ENCODE measurements around the gene FBXW8. TPM values are rescaled to one million over a fixed set of nuclear protein-coding genes. Genes with fewer than 3 reads are reported as not detected.

Gene FBXW8
- total RNA-seq, 8 experiments from 2014 or later = 8.1 to 18.7 (median 12.2) TPM

DNA sequence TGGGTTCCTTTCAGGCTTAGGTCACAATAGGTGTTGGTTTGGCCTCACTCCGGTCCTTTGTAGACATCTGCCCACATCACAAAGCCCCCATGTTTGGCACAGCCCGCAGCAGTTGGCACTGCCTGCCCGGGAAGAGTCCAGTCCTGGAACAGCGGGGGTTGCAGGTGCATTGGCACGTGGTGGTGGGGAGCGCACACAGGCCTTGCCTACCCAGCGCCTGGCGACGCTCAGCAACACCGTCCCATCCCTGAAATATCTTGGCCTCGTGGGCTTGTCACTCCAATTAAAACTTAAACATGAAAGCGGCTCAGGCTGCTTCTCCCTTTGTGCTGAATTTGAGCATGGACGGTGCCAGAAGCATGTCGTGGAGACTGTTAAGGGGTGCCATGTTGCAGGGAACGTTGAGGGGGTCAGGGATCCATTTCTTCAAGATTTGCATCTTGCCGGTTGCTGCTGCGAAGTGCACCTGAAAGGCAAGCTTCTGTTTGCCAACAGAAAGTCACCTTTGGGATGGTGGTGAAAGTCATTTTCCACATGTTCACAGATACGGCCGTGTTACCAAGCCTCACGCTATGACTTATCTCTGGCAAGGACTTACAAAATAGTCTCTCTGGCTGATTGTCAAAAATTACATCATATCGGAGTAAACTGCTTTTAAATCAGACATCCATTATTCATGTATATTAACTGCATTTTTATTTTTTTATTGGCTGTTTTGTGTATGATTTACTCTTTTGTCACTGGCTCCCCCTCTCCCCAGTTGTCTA lies 91.5 kb downstream of the FBXW8 start:
- no peak overlapping the region for H3K27ac ChIP-seq
- peak in 2 of 8 experiments; percentile 16 to 44 for ATAC-seq (replicated peaks in 6 of 8)
- 53 to 100% (median 86%) methylated on average over 1 to 10 of the region's 21 CpGs for WGBS, 10 experiments
- no peak overlapping the region for H3K4me3 ChIP-seq
- no peaks in the 10 kb centered on the region for H3K4me1 ChIP-seq (replicated peaks in 1 of 2)
- in situ Hi-C loops (cut with MboI; ENCODE audit: low pct_unique_long_range_greater_than_20kb in 2 of 9, low sequenced_read_pairs in 9 of 9, unreplicated experiment in 9 of 9) = no loop called here

DNA sequence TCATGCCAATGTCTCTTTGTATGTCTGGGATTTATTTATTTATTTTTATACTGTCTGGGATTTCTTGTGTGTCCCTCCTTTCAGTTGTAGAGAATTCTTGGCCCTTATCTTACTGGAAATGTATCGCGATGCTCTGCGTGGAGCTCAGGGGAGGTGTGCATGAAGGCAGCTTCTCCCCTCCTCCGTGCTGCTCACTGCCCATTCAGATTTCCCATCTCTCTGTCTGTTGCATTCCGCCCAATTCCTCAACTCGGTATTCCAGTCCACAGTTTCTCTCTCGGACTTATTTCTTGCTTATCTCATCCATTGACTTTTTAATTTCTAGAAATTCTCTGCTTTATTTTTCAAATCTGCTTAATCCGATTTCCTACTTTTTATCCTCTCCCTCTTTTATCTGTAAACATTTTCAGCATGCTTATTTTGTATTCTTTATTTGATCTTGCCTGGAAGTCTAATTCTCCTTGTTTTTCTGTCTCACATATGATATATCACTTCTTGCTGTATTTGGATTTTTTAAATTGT lies 93.2 kb downstream of the FBXW8 start:
- H3K4me1 ChIP-seq (replicated peaks in 1 of 2) = no peaks in the 10 kb centered on the region
- in situ Hi-C loops (cut with MboI; ENCODE audit: low pct_unique_long_range_greater_than_20kb in 2 of 9, low sequenced_read_pairs in 9 of 9, unreplicated experiment in 9 of 9) = no loop called here
- WGBS, 10 experiments = 82 to 100% (median 87%) methylated on average over 2 to 8 of the region's 8 CpGs
- no peak for ATAC-seq (replicated peaks in 6 of 8)
- no peak overlapping the region for H3K27ac ChIP-seq
- no peak overlapping the region for H3K4me3 ChIP-seq

DNA sequence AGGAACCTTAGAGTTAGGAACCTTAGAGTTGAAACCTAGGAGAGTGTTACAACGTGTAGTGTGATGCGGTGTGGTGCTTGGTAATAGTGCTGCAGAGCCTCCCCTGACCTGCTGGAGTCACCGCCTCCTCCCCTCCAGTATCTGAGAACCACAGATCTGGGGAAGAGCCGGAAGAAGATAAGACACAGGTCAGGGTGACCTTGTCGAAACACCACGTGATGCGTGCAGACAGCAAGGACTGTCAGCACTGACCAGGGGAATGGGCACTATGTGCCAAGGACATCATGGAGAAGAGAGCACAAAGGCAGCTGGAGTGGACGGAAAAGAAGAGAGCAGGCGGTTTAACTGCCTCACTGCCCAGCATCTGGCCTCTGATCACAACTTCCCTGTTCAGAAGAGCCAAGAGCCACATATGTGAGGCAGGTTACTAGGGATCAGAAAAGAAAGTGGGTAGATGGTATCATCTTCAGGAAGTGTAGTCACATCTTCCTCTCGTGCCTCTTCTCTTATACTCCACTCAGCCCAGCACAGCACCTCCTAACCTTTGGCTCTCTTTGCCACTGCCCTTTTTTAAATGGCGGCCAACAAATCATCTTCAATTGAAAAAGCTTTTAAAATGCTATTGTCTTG lies 94.8 kb downstream of the FBXW8 start:
- H3K4me3 ChIP-seq = no peak overlapping the region
- no peak overlapping the region for H3K27ac ChIP-seq
- in situ Hi-C loops (cut with MboI; ENCODE audit: low pct_unique_long_range_greater_than_20kb in 2 of 9, low sequenced_read_pairs in 9 of 9, unreplicated experiment in 9 of 9) = no loop called here
- WGBS, 10 experiments = 80 to 100% (median 94%) methylated on average over 1 to 5 of the region's 11 CpGs; no CpG with 5 or more reads in 1 of the 10 experiments
- H3K4me1 ChIP-seq (replicated peaks in 1 of 2) = no peaks in the 10 kb centered on the region
- ATAC-seq (replicated peaks in 6 of 8) = no peak

DNA sequence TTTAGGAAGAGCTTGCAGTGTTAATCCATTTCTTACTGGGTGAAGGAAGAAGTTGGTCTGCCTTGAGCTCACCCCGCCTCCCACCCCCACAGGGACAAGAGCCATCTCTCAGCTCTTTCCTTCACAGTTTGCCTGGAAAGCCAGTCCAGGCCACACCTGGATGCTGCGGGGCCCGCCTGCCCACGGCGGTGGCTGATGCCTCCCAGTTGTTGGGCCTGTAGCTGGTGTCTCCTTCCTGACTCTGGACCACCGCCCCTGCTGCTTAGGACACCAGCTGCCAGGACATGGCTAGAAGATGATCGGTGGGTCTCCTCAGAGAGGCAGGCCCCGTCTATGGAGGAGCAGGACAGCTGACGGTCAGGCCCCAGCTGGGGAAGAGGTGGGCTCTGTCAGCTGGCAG lies 95.6 kb downstream of the FBXW8 start:
- no peak for ATAC-seq (replicated peaks in 6 of 8)
- 50 to 91% (median 80%) methylated on average over 1 to 4 of the region's 9 CpGs; no CpG with 5 or more reads in 5 of the 10 experiments for WGBS, 10 experiments
- no peak overlapping the region for H3K4me3 ChIP-seq
- peak overlapping the region in 1 of 2 donors; percentile 37 for H3K27ac ChIP-seq
- in situ Hi-C loops (cut with MboI; ENCODE audit: low pct_unique_long_range_greater_than_20kb in 2 of 9, low sequenced_read_pairs in 9 of 9, unreplicated experiment in 9 of 9) = no loop called here
- no peaks in the 10 kb centered on the region for H3K4me1 ChIP-seq (replicated peaks in 1 of 2)

DNA sequence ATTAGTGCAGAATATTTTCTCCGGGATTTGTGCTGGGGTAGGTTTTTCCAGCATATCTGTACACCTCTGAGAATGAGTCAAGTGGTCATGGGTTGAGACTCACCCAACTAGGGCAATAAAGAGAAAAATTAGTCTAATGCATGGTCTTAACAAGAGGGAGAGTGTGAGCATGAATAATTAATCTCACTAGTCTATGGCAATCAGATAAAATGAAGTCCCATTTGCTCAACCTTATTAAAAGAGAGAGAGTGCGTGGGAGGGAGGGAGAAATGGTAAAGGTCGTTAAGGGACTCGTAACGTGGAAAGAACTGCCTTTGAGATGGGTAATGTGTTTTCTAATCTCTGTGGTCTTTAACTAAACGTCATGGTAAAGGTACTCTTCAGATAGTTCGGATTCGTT lies 96.8 kb downstream of the FBXW8 start:
- in situ Hi-C loops (cut with MboI; ENCODE audit: low pct_unique_long_range_greater_than_20kb in 2 of 9, low sequenced_read_pairs in 9 of 9, unreplicated experiment in 9 of 9) = no loop called here
- peaks cover 0 to 7% of the 10 kb centered on the region in 2 donors for H3K4me1 ChIP-seq (replicated peaks in 1 of 2)
- H3K4me3 ChIP-seq = no peak overlapping the region
- H3K27ac ChIP-seq = no peak overlapping the region
- WGBS, 10 experiments = 64 to 86% (median 83%) methylated on average over 2 to 8 of the region's 8 CpGs; no CpG with 5 or more reads in 1 of the 10 experiments
- peak in 2 of 8 experiments; percentile 52 to 70 for ATAC-seq (replicated peaks in 6 of 8)

DNA sequence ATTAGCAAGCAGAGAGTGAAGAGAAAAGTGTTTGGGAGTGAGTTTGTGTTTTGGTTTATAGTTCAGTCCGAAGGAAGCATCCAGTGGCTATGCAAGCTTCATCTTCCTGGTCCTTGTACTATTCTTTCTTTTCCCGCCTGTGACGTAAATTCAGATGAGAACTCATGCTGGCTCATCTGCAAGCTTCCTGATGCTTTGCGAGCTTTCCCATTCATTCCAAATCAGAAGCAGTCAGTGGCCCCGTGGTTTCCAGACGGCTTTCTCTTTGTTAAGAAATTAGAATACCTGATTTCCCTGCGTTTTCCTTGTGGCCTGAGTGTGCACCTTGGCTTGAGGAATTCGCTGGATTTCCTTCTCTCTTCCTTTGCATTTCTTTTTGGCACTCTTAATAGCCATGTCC lies 99.0 kb downstream of the FBXW8 start:
- H3K4me3 ChIP-seq = no peak overlapping the region
- ATAC-seq (replicated peaks in 6 of 8) = no peak
- in situ Hi-C loops (cut with MboI; ENCODE audit: low pct_unique_long_range_greater_than_20kb in 2 of 9, low sequenced_read_pairs in 9 of 9, unreplicated experiment in 9 of 9) = no loop called here
- 38 to 95% (median 54%) methylated on average over 2 to 8 of the region's 8 CpGs for WGBS, 10 experiments
- H3K4me1 ChIP-seq (replicated peaks in 1 of 2) = peaks cover 0 to 7% of the 10 kb centered on the region in 2 donors
- H3K27ac ChIP-seq = no peak overlapping the region

DNA sequence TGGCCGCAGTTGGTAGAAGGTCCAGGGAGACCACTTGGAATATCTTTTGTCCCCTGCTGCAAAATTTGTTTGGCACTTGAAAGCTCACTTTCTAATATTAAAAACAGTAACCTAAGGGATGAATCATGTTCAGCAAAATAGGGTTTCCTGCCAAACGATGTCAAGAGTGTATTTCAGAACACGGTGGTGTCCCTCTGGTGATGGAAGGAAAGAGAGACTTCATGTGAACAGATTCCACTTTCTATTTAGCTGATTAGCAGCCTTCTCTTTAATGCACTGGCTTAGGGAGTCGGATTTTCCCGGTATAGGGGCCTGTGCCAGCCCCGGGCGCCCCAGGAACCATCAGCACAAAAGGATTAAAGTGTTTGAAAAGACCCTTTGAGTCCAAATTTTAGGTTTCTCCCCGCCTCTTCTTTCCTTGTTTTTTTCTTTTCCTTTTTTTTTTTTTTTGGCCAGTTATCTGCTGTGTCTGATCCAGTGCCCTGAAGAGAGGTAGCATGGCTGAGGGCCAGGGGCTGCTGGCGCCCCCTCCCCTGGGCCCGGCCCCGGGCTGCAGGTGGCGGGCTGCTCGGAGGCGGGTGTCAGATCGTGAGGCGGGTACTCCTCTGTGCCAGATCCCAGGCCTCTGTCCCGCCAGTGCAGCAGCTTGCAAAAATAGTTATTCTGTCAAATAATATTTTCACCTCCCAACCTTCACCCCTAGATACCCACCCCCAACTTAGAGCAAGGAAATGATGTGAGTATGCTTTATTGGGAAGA lies 100.1 kb downstream of the FBXW8 start:
- WGBS, 10 experiments = 48 to 100% (median 86%) methylated on average over 2 to 13 of the region's 17 CpGs; no CpG with 5 or more reads in 2 of the 10 experiments
- H3K27ac ChIP-seq = no peak overlapping the region
- no peak overlapping the region for H3K4me3 ChIP-seq
- in situ Hi-C loops (cut with MboI; ENCODE audit: low pct_unique_long_range_greater_than_20kb in 2 of 9, low sequenced_read_pairs in 9 of 9, unreplicated experiment in 9 of 9) = no loop called here
- H3K4me1 ChIP-seq (replicated peaks in 1 of 2) = peaks cover 0 to 7% of the 10 kb centered on the region in 2 donors
- no peak for ATAC-seq (replicated peaks in 6 of 8)

DNA sequence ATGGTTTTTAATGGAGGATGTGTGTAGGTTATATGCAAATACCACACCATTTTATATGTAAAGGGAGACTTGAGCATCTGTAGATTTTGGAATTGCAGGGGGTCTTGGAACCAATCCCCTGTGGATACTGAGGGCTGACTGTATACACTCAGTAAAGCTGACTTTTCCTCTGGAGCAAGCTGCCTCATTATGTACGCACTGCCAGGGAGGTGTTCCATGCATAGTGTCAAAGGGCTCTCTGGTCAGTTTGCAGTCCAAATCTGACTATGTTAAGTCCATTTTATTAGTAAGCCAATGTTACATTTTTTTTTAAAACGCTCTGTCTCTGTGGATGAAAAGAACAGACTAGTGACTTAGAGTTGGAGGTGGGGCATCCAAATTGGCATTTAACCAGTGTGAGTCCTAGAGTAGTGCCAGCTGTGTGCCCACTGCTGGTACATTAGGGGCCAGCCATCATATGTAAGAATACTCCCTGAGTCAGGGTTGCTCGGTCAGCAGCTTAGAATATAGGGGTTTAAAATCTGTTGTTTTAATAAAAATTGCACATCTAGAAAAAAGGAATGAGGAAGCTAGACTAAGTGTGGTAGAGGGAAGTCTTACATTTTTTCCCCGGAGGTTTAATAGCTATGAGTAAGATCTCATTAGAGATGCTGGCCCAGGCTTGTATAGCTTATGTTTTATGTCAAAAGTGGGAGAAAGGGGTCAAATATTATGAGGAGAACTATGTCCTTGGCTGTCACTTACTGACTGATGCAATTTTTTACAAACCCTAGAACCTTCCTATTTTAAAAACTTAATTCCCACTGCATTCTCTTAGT lies 101.4 kb downstream of the FBXW8 start:
- in situ Hi-C loops (cut with MboI; ENCODE audit: low pct_unique_long_range_greater_than_20kb in 2 of 9, low sequenced_read_pairs in 9 of 9, unreplicated experiment in 9 of 9) = no loop called here
- H3K4me1 ChIP-seq (replicated peaks in 1 of 2) = peaks cover 0 to 9% of the 10 kb centered on the region in 2 donors
- H3K27ac ChIP-seq = no peak overlapping the region
- peak in 4 of 8 experiments; percentile 34 to 76 (median 54) for ATAC-seq (replicated peaks in 6 of 8)
- H3K4me3 ChIP-seq = no peak overlapping the region
- WGBS, 10 experiments = 33 to 100% (median 75%) methylated on average over 1 to 4 of the region's 4 CpGs; no CpG with 5 or more reads in 1 of the 10 experiments

DNA sequence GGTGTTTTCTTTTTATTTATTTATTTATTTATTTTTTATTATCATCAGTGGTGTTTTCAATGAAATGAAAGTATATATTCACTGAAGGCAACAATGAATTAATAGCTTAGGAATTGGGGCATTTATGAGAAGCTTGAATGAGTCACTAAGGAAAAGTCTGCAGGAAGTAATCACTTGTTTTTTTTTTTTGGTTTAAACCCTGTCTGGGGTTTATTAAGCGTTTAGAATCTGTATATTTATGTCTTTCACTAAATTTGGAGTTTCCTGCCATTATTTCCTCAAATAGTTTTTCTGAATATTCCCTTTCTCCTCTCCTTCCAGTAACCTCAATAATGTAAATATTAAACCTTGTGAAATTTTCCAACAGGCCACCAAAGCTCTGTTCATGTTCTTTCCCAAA lies 103.0 kb downstream of the FBXW8 start:
- Histone ChIP-seq H3K4me1 (replicated peaks in 1 of 2) (peaks cover 0 to 21% of the 10 kb centered on the region in 2 donors), H3K4me3 (no peak overlapping the region), H3K27ac (no peak overlapping the region)
- ATAC-seq (replicated peaks in 6 of 8) = no peak
- WGBS, 10 experiments = 80 to 100% (median 95%) methylated on average over 1 of the region's 1 CpG; no CpG with 5 or more reads in 1 of the 10 experiments
- in situ Hi-C loops (cut with MboI; ENCODE audit: low pct_unique_long_range_greater_than_20kb in 2 of 9, low sequenced_read_pairs in 9 of 9, unreplicated experiment in 9 of 9) = no loop called here

DNA sequence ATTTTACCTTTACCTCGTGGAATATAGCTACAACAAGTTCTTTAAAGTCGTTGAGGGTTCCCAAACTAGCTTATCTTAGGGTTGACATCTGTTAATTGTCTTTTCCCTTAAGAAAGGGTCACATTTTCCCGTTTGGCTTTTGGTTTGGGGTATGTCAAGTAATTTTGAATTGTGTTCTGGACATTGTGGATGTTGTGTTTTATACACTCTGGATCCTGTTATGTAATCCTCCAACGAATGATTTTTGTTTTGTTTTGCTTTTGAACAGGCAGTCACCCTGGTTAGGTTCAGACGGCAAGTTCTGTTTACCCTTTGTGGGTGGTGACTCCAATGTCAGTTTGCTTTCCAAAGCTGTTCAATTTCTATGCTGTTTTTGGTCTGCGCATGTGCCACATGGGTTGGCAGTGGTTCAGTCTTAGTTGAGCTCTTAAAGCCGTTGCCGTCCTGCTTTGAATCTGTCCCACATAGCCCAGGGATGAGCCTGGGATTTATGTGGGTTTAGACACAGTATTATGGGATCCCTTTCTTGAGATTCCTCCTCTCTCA lies 103.7 kb downstream of the FBXW8 start:
- Histone ChIP-seq H3K4me3 (no peak overlapping the region), H3K27ac (no peak overlapping the region), H3K4me1 (replicated peaks in 1 of 2) (peaks cover 0 to 21% of the 10 kb centered on the region in 2 donors)
- 85 to 95% (median 90%) methylated on average over 3 to 8 of the region's 8 CpGs; no CpG with 5 or more reads in 1 of the 10 experiments for WGBS, 10 experiments
- in situ Hi-C loops (cut with MboI; ENCODE audit: low pct_unique_long_range_greater_than_20kb in 2 of 9, low sequenced_read_pairs in 9 of 9, unreplicated experiment in 9 of 9) = no loop called here
- ATAC-seq (replicated peaks in 6 of 8) = no peak

DNA sequence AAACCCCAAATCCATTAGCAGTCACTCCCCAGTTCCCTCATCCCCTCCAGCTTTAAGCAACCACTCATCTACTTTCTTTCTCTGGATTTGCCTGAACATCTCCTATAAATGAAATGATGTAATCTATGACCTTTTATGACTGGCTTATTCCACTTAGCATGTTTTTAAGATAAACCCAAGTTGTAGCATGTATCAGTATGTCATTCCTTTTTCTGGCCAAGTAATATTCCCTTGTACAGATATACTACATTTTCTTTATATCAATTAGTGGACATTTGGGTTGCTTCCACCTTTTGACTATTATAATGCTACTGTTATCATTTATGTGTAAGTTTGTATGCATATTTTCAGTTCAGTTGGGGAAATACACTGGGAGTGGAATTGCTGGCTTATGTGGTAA lies 105.1 kb downstream of the FBXW8 start:
- Histone ChIP-seq H3K27ac (no peak overlapping the region), H3K4me3 (no peak overlapping the region), H3K4me1 (replicated peaks in 1 of 2) (peaks cover 0 to 21% of the 10 kb centered on the region in 2 donors)
- ATAC-seq (replicated peaks in 6 of 8) = no peak
- in situ Hi-C loops (cut with MboI; ENCODE audit: low pct_unique_long_range_greater_than_20kb in 2 of 9, low sequenced_read_pairs in 9 of 9, unreplicated experiment in 9 of 9) = no loop called here

DNA sequence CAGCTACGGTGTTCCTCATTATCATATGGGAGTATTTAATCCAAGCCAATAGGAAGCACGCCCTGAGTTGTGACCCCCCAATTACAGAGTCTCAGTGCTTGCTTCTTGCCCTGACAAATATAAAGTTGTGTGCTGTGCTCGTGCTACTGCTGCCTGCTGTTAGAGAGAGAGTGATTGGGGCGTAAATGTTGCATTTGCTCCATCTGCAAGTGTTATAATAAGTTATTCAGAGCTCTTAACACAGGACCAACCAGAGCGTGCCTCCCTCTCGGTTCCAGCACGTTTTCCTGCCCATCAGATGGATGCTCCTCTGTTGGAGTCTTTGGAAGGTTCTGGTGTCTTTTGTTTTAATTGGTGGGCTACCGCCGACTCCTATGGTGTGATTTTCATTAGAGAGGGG lies 107.1 kb downstream of the FBXW8 start:
- in situ Hi-C loops (cut with MboI; ENCODE audit: low pct_unique_long_range_greater_than_20kb in 2 of 9, low sequenced_read_pairs in 9 of 9, unreplicated experiment in 9 of 9) = no loop called here
- 33 to 100% (median 67%) methylated on average over 1 to 9 of the region's 9 CpGs; no CpG with 5 or more reads in 2 of the 10 experiments for WGBS, 10 experiments

More for the DNA sequence above, 107.1 kb downstream of the FBXW8 start:
- peak in 3 of 8 experiments; percentile 32 to 56 (median 33) for ATAC-seq (replicated peaks in 6 of 8)
- peaks cover 0 to 14% of the 10 kb centered on the region in 2 donors for H3K4me1 ChIP-seq (replicated peaks in 1 of 2)
- no peak overlapping the region for H3K27ac ChIP-seq
- no peak overlapping the region for H3K4me3 ChIP-seq
